Erythroblast (primary cell): ENCODE measurements around the gene TNS1.

Source experiments
- GATA1 ChIP-seq: IDR thresholded peaks from 2 replicates; pipeline ENCODE4 v1.6.1; 2011; ENCODE audit warnings: low read depth, mild to moderate bottlenecking, control low read depth, low read length, moderate library complexity
- POLR2A ChIP-seq: IDR thresholded peaks from 2 replicates; pipeline ENCODE4 v1.6.1; 2011; ENCODE audit warnings: mild to moderate bottlenecking, low read length

- TF ChIP-seq POLR2A (no peak), GATA1 (no peak)
Measured at GRCh38 chr2:217989221-217989948, 13.4 kb downstream of the TNS1 start.
